ENCODE data around the gene GHR. TPM values are rescaled to one million over a fixed set of nuclear protein-coding genes. Genes with fewer than 3 reads are reported as not detected.
A peak's percentile ranks its signal among the peaks of the same experiment; 100 is the strongest.
"Not testable (repeated sequence)": the region's sequence is repeated elsewhere in the genome, so short reads cannot be mapped to it uniquely, and the experiment has no call there.

GHR gene
- total RNA-seq, 4 donors from 2014 or later = 38.9 to 105 (median 74.8) TPM

DNA sequence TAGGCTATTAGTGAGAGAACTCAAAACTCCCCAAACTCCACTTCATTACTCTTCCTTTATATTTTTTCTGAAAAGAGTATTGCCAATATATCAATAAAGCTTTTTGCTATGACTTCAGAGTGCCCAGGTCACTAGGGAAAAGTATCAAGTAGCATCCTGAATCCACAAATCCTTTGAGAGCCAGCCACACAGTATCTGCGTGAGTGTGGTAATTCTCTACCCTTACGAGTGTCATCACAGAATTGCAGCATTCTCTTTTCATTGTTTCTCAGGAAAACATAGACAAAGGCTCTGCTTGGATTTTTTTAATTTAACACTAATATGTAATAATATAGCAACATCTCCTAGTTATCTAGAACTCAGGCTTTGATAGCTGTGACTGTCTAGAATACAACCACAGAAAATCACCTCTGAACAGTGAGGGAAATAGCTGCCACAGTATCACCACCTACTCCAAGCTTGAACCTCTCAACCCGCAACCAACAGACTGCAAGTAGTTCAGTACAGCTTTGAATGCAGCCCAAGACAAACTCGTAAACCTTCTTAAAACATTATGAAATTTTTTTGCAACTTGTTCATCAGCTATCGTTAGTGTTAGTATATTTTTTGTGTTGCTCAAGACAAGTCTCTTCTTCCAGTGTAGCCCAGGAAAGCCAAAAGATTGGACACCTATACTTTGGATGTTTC lies 254.1 kb downstream of the GHR start:
- Histone ChIP-seq H3K27me3 (no peaks in the 10 kb centered on the region), H3K4me3 (no peak overlapping the region), H3K9me3 (peaks cover 0 to 3% (median 0%) of the 10 kb centered on the region in 3 donors), H3K27ac (peak overlapping the region in 3 of 4 donors; percentile 9 to 57 (median 45)), H3K4me1 (peaks cover 21% of the 10 kb centered on the region in 2 donors), H3K36me3 (no peaks in the 10 kb centered on the region)
- TF ChIP-seq POLR2A (IDR thresholded peaks at IDR 0.05) = no peak
- TF ChIP-seq, protein P1, sequence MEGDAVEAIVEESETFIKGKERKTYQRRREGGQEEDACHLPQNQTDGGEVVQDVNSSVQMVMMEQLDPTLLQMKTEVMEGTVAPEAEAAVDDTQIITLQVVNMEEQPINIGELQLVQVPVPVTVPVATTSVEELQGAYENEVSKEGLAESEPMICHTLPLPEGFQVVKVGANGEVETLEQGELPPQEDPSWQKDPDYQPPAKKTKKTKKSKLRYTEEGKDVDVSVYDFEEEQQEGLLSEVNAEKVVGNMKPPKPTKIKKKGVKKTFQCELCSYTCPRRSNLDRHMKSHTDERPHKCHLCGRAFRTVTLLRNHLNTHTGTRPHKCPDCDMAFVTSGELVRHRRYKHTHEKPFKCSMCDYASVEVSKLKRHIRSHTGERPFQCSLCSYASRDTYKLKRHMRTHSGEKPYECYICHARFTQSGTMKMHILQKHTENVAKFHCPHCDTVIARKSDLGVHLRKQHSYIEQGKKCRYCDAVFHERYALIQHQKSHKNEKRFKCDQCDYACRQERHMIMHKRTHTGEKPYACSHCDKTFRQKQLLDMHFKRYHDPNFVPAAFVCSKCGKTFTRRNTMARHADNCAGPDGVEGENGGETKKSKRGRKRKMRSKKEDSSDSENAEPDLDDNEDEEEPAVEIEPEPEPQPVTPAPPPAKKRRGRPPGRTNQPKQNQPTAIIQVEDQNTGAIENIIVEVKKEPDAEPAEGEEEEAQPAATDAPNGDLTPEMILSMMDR (IDR thresholded peaks at IDR 0.05 in 4 of 5, conservative IDR thresholded peaks at IDR 0.05 in 1 of 5) = no peak
- no peak for DNase-seq
- ATAC-seq = no peak
- intact Hi-C loops (cut with DNase I; ENCODE audit: low total_unique reads) (no loop called here), in situ Hi-C loops (cut with MboI; ENCODE audit: low sequenced_read_pairs in 4 of 4) (no loop called here)

DNA sequence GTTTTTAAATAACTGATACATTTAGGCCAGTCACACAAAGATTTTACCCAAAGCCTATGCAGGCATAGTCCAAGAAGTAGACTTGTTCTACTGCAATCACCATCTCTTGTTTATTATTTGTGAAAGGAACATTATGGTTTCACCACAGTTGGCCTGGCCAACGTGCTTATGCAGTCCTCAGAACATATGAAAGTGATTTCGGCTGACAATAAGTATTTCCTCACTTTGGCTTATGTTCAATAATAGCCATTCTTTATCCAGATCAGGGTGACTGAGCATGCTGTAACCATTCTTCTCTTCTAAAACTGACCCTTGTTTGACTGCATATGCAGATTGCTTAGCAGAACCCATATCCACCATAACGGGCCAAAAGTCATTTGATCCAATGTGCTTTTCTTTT lies 256.8 kb downstream of the GHR start:
- H3K36me3 ChIP-seq = no peaks in the 10 kb centered on the region
- no peaks in the 10 kb centered on the region for H3K27me3 ChIP-seq
- ATAC-seq = peak in 1 of 2 donors; percentile 36
- peak overlapping the region in 1 of 4 donors; percentile 5 for H3K27ac ChIP-seq
- in situ Hi-C loops (cut with MboI; ENCODE audit: low sequenced_read_pairs in 4 of 4) (no loop called here), intact Hi-C loops (cut with DNase I; ENCODE audit: low total_unique reads) (no loop called here)
- no peak for TF ChIP-seq POLR2A (IDR thresholded peaks at IDR 0.05)
- TF ChIP-seq, protein P1 (IDR thresholded peaks at IDR 0.05 in 4 of 5, conservative IDR thresholded peaks at IDR 0.05 in 1 of 5) = no peak
- DNase-seq = no peak
- H3K4me1 ChIP-seq = peaks cover 20 to 21% of the 10 kb centered on the region in 2 donors
- peaks cover 0 to 9% (median 0%) of the 10 kb centered on the region in 3 donors for H3K9me3 ChIP-seq
- no peak overlapping the region for H3K4me3 ChIP-seq

DNA sequence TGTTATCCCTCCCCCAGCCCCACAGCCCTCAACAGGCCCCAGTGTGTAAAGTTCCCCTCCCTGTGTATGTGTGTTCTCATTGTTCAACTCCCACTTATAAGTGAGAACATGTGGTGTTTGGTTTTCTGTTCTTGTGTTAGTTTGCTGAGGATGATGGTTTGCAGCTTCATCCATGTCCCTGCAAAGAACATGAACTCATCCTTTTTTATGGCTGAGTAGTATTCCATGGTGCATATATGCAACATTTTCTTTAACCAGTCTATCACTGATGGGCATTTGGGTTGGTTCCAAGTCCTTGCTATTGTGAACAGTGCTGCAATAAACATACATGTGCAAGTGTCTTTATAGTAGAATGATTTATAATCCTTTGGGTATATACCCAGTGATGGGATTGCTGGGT lies 261.8 kb downstream of the GHR start:
- DNase-seq; H3K36me3 ChIP-seq; H3K27ac ChIP-seq; ATAC-seq; H3K9me3 ChIP-seq; intact Hi-C loops (cut with DNase I; ENCODE audit: low total_unique reads); H3K4me1 ChIP-seq; in situ Hi-C loops (cut with MboI; ENCODE audit: low sequenced_read_pairs in 4 of 4); H3K4me3 ChIP-seq; H3K27me3 ChIP-seq: not testable (repeated sequence)

DNA sequence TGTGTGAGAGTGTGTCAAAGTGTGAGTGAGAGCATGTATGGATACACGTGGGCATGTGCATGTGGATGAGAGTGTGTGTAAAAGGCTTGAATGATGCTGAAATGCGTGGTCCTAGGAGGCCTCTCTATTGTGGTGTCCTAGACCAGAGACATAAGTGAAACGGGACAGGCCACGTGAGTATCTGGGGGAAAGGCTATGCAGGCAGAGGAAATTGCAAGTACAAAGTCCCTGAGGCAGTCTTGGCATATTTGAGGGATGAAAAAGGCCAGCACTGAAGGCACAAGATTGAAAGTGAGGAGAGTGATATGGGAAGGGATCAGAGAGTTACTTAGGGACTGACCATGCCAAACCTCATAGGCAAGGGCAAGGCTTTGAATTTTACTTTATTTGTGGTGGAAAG lies 266.2 kb downstream of the GHR start:
- Histone ChIP-seq H3K27ac (no peak overlapping the region), H3K4me1 (peaks cover 0 to 9% of the 10 kb centered on the region in 2 donors), H3K36me3 (no peaks in the 10 kb centered on the region), H3K4me3 (no peak overlapping the region), H3K27me3 (no peaks in the 10 kb centered on the region), H3K9me3 (no peaks in the 10 kb centered on the region)
- ATAC-seq = no peak
- no peak for TF ChIP-seq POLR2A (IDR thresholded peaks at IDR 0.05)
- TF ChIP-seq, protein P1 (IDR thresholded peaks at IDR 0.05 in 4 of 5, conservative IDR thresholded peaks at IDR 0.05 in 1 of 5) = no peak
- DNase-seq = no peak
- in situ Hi-C loops (cut with MboI; ENCODE audit: low sequenced_read_pairs in 4 of 4) (no loop called here), intact Hi-C loops (cut with DNase I; ENCODE audit: low total_unique reads) (no loop called here)

DNA sequence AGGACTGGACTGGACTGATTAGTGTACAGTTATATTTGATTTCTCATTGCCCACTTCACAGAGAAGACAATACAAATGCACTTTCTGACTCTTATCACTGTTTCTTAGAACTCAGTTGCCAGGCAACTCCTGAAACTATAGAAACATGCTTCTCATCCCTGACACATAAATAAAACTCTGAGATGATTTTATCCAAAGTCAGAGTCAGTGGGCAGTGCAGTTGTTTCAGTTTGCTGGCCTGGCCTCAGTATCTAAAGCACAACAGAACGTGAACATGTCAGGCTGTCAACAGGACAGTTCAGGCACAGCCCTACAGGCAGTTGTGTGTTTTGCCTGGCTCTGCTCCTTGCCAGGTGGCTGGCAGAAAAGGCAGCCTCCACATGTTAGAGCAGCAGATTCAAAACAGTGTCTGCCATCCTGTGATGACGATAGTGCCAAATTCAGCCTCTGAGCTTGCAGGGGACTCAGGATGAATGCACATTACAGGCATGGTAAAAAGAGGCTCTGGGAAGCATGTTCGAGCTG lies 268.2 kb downstream of the GHR start:
- peak overlapping the region in 3 of 4 donors; percentile 19 to 26 (median 20) for H3K27ac ChIP-seq
- no peak overlapping the region for H3K4me3 ChIP-seq
- intact Hi-C loops (cut with DNase I; ENCODE audit: low total_unique reads) = no loop called here
- peak in 1 of 2 donors; percentile 20 for DNase-seq
- H3K36me3 ChIP-seq = peaks cover 0 to 6% of the 10 kb centered on the region in 2 donors
- H3K27me3 ChIP-seq = no peaks in the 10 kb centered on the region
- peaks cover 0 to 9% of the 10 kb centered on the region in 2 donors for H3K4me1 ChIP-seq
- H3K9me3 ChIP-seq = no peaks in the 10 kb centered on the region
- in situ Hi-C loops (cut with MboI; ENCODE audit: low sequenced_read_pairs in 4 of 4) = no loop called here
- TF ChIP-seq, protein P1 (IDR thresholded peaks at IDR 0.05 in 4 of 5, conservative IDR thresholded peaks at IDR 0.05 in 1 of 5) = no peak
- TF ChIP-seq POLR2A (IDR thresholded peaks at IDR 0.05) = no peak
- ATAC-seq = peak; percentile 23 to 57
